Measurements from ENCODE around the gene RASSF5. TPM values are rescaled to one million over a fixed set of nuclear protein-coding genes. Genes with fewer than 3 reads are reported as not detected.

RASSF5 gene
- total and polyA plus RNA-seq, 2 experiments from 2014 or later: 1.6 to 2.0 TPM

GRCh38 chr1:206538086-206538770 lies 30.9 kb downstream of the RASSF5 start:
- H3K27me3 ChIP-seq: no peaks in the 10 kb centered on the region
- no peak for DNase-seq (ENCODE audit: low spot score)
- H3K79me2 ChIP-seq: no peaks in the 10 kb centered on the region
- TF ChIP-seq EZH2 (IDR thresholded peaks at IDR 0.05; ENCODE audit: borderline replicate concordance) (no peak), CTCF (IDR thresholded peaks at IDR 0.05; ENCODE audit: poor library complexity) (no peak), EZH2phosphoT487 (IDR thresholded peaks at IDR 0.05; ENCODE audit: low read depth, severe bottlenecking, unreplicated experiment) (no peak)
- no peak overlapping the region for H3K27ac ChIP-seq
- H3K9me2 ChIP-seq (replicated peaks; ENCODE audit: insufficient read depth): no peaks in the 10 kb centered on the region
- no peak overlapping the region for H3K4me2 ChIP-seq
- no peaks in the 10 kb centered on the region for H3K4me1 ChIP-seq (ENCODE audit: insufficient read depth)
- WGBS (ENCODE audit: low lambda C conversion rate, missing lambda C conversion rate): 90% methylated on average over 6 of the region's 6 CpGs
- no peaks in the 10 kb centered on the region for H4K20me1 ChIP-seq (ENCODE audit: insufficient read depth, poor library complexity, severe bottlenecking)
- no peak overlapping the region for H3K4me3 ChIP-seq
- H3K9me3 ChIP-seq (ENCODE audit: low read depth): no peaks in the 10 kb centered on the region
- H2AFZ ChIP-seq: no peak overlapping the region
- H3K36me3 ChIP-seq (replicated peaks; ENCODE audit: insufficient read depth, low read depth): no peaks in the 10 kb centered on the region

GRCh38 chr1:206538901-206539640 lies 31.7 kb downstream of the RASSF5 start:
- DNase-seq (ENCODE audit: low spot score): no peak
- Histone ChIP-seq H4K20me1 (ENCODE audit: insufficient read depth, poor library complexity, severe bottlenecking) (no peaks in the 10 kb centered on the region), H2AFZ (no peak overlapping the region), H3K79me2 (no peaks in the 10 kb centered on the region), H3K27me3 (no peaks in the 10 kb centered on the region), H3K4me3 (no peak overlapping the region), H3K36me3 (replicated peaks; ENCODE audit: insufficient read depth, low read depth) (no peaks in the 10 kb centered on the region), H3K4me2 (no peak overlapping the region), H3K27ac (no peak overlapping the region), H3K9me3 (ENCODE audit: low read depth) (no peaks in the 10 kb centered on the region), H3K9me2 (replicated peaks; ENCODE audit: insufficient read depth) (no peaks in the 10 kb centered on the region), H3K4me1 (ENCODE audit: insufficient read depth) (no peaks in the 10 kb centered on the region)
- TF ChIP-seq EZH2 (IDR thresholded peaks at IDR 0.05; ENCODE audit: borderline replicate concordance) (no peak), EZH2phosphoT487 (IDR thresholded peaks at IDR 0.05; ENCODE audit: low read depth, severe bottlenecking, unreplicated experiment) (no peak), CTCF (IDR thresholded peaks at IDR 0.05; ENCODE audit: poor library complexity) (no peak)
- WGBS (ENCODE audit: low lambda C conversion rate, missing lambda C conversion rate): 87% methylated on average over 10 of the region's 10 CpGs

- no peaks in the 10 kb centered on the region for H3K9me3 ChIP-seq (ENCODE audit: low read depth)
- WGBS (ENCODE audit: low lambda C conversion rate, missing lambda C conversion rate): 88% methylated on average over 8 of the region's 8 CpGs
- H3K4me2 ChIP-seq: no peak overlapping the region
- no peak overlapping the region for H2AFZ ChIP-seq
- no peaks in the 10 kb centered on the region for H3K36me3 ChIP-seq (replicated peaks; ENCODE audit: insufficient read depth, low read depth)
- H3K27me3 ChIP-seq: no peaks in the 10 kb centered on the region
- no peak for TF ChIP-seq EZH2 (IDR thresholded peaks at IDR 0.05; ENCODE audit: borderline replicate concordance)
- no peak for TF ChIP-seq CTCF (IDR thresholded peaks at IDR 0.05; ENCODE audit: poor library complexity)
- no peak for TF ChIP-seq EZH2phosphoT487 (IDR thresholded peaks at IDR 0.05; ENCODE audit: low read depth, severe bottlenecking, unreplicated experiment)
- H3K4me3 ChIP-seq: no peak overlapping the region
- H3K27ac ChIP-seq: no peak overlapping the region
- H3K4me1 ChIP-seq (ENCODE audit: insufficient read depth): no peaks in the 10 kb centered on the region
- no peaks in the 10 kb centered on the region for H3K79me2 ChIP-seq
- H3K9me2 ChIP-seq (replicated peaks; ENCODE audit: insufficient read depth): no peaks in the 10 kb centered on the region
- H4K20me1 ChIP-seq (ENCODE audit: insufficient read depth, poor library complexity, severe bottlenecking): no peaks in the 10 kb centered on the region
- no peak for DNase-seq (ENCODE audit: low spot score)
Observed at GRCh38 chr1:206540044-206540780, 32.9 kb downstream of the RASSF5 start.

Data from hepatocyte (in vitro differentiated cells).